ENCODE data around the gene SSBP3.

The SSBP3 gene

GRCh38 chr1:54259546-54260140 is 146.6 kb downstream of the SSBP3 start:
- no peak for DNase-seq (ENCODE audit: low read depth)
- TF ChIP-seq CTCF (IDR thresholded peaks at IDR 0.05; ENCODE audit: insufficient read depth, low read depth, low read length, missing control alignments), result no peak
- H3K4me3 ChIP-seq (ENCODE audit: low read depth, low read length), result no peak overlapping the region

GRCh38 chr1:54257876-54258275 is 148.3 kb downstream of the SSBP3 start:
- DNase-seq (ENCODE audit: low read depth), result no peak
- no peak for TF ChIP-seq CTCF (IDR thresholded peaks at IDR 0.05; ENCODE audit: insufficient read depth, low read depth, low read length, missing control alignments)
- no peak overlapping the region for H3K4me3 ChIP-seq (ENCODE audit: low read depth, low read length)

- H3K4me3 ChIP-seq (ENCODE audit: low read depth, low read length), result no peak overlapping the region
- no peak for DNase-seq (ENCODE audit: low read depth)
- no peak for TF ChIP-seq CTCF (IDR thresholded peaks at IDR 0.05; ENCODE audit: insufficient read depth, low read depth, low read length, missing control alignments)
Measured at GRCh38 chr1:54257346-54257620, 148.9 kb downstream of the SSBP3 start.

GRCh38 chr1:54256522-54257345 is 149.5 kb downstream of the SSBP3 start:
- no peak for DNase-seq (ENCODE audit: low read depth)
- H3K4me3 ChIP-seq (ENCODE audit: low read depth, low read length), result no peak overlapping the region
- no peak for TF ChIP-seq CTCF (IDR thresholded peaks at IDR 0.05; ENCODE audit: insufficient read depth, low read depth, low read length, missing control alignments)

- no peak for TF ChIP-seq CTCF (IDR thresholded peaks at IDR 0.05; ENCODE audit: insufficient read depth, low read depth, low read length, missing control alignments)
- H3K4me3 ChIP-seq (ENCODE audit: low read depth, low read length), result no peak overlapping the region
- DNase-seq (ENCODE audit: low read depth), result no peak
Measured at GRCh38 chr1:54255026-54255702, 151.0 kb downstream of the SSBP3 start.

- DNase-seq (ENCODE audit: low read depth), result no peak
- TF ChIP-seq CTCF (IDR thresholded peaks at IDR 0.05; ENCODE audit: insufficient read depth, low read depth, low read length, missing control alignments), result no peak
- no peak overlapping the region for H3K4me3 ChIP-seq (ENCODE audit: low read depth, low read length)
Measured at GRCh38 chr1:54254055-54254454, 152.1 kb downstream of the SSBP3 start.
